HK-2 (cell line): Measurements from ENCODE around the gene MCM6.
"Not testable (repeated sequence)": the region's sequence is repeated elsewhere in the genome, so short reads cannot be mapped to it uniquely, and the experiment has no call there.

Experiments
- DNase-seq: peaks from one replicate; pipeline ENCODE4 v3.0.0-alpha.2; 2018; ENCODE audit not compliant: unreplicated experiment

Gene MCM6

DNA sequence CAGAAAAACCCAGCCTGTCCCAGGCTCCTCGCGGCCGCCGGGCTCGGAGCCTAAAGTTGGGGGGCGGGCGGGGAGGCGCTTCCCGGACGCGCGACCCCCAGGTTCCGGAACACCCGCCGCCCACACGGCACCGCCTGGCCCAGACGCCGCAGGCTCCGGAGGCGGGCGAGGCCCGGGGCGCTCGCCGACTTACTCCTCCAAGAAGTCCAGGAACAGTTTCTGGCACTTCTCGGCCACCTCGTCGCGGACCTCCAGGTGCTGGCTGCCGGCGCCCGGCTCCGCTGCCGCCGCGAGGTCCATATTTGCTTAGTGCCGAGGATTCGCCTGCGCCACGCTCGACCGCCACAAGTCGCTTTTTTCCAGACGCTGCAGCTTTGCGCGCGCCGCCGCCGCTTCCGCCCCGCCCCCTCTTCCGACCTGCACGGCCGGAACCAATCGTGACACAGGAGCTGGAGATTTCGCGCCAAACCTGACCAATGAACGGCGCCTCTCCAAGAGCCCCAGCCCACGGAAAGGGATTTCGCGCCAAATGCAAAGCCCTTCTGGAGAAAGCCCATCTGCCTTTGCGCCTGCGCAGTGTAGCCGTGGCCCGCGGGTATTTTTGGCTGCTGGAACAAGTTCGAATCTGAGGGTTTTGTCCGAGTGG lies at the start of gene MCM6:
Gene MCM6 (minus strand): TSS at position 378 of the 646 bp plus-strand sequence. CDS start 78 bp downstream, at position 300.
- DNase-seq: peak; percentile 99

DNA sequence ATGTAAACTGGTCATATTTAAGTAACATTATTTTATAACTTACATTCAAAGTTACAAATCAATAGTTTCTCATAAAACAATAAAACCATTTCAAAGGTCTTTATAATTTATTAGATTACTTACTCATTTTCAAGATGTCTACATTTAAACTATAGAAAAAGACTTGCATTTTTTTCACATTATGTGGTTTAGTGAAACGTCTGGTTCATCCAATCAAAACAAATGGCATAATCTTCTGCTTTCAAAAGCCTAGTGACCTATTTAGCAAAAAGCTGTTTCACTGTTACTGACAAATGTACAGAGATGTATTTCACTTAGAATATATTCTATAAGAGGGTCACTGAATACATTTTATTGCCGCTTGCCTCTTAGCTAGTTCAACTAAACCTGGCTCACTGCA lies 49.3 kb upstream of the MCM6 start:
- DNase-seq: no peak

DNA sequence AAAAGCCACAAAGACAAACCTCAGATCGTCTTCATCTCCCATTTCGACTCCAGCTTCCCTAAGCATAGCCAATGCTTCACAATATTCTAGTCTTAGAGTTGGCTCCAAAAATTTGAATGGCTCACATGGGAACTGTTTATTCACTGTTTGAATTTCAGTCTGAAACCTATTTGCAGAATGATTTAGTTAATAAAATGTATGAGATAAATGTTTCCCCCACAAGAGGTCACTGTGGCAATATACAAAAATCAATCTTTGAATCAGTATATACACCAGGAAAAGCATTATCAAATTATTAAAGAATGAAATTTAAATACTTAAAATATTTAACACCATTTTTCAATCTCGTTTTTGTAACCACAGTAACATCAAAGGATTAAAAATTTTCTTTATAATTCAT lies 40.0 kb upstream of the MCM6 start:
- no peak for DNase-seq

DNA sequence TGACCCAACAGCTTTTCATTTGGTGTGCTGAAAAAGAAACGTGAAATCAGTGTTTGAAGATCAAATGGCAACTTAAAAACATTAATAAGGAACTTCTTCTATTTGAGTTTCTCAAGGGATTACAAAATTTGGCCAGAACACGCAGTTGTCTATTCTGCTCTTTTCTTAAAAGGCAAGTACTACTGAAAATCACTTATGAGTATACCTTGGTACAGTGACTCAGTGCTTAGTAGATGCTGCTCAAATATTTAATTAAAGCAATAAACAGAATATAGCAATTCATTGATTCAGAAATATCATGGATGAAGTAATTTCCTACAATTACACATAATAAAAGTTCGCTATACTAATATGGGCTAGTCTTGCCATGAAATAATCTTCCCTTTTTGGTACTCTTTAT lies 38.2 kb upstream of the MCM6 start:
- no peak for DNase-seq

DNA sequence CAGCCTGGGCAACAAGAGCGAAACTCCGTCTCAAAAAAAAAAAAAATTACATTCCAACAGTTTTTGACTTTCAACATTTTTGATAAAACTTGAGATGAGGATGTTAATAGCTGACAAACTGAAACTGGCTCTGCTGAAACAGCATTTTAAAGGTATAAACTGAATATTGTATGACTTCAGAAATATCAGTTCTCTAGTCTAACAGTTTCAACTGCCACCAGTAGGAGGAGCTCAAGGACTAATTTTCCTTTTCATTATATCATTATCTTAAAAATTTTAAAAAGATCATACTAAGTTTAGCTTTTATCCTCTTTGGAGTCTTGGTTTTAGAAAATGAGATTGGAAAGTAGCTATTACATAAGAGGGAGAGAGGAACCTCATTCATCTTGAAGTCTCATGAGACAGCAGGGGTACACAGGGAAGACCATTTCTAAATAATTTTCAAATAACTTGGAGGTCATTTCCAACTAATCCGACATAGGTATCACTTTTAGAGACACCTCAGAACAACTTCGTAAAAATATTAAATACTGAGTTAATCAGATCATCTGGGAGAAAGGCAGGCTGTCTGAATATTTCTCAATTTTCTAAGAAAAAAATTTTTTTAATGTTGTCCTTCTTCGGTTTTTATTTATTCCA lies 37.6 kb upstream of the MCM6 start:
- no peak for DNase-seq

DNA sequence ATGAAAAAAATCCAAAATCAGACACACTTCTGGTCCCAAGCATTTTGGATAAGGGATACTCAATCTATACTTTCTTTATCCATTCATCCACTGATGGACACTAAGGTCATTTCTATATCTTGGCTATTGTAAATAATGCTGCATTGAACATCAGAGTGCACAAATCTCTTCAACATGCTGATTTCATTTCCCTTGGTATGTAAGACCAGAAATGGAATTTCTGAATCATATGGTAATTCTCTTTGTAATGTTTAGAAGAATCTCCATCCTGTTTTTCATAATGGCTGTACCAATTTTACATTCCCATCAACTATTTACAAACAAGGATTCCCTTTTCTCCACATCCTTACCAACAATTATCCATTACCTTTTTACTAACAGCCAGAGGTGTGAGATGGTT lies 33.7 kb upstream of the MCM6 start:
- no peak for DNase-seq

DNA sequence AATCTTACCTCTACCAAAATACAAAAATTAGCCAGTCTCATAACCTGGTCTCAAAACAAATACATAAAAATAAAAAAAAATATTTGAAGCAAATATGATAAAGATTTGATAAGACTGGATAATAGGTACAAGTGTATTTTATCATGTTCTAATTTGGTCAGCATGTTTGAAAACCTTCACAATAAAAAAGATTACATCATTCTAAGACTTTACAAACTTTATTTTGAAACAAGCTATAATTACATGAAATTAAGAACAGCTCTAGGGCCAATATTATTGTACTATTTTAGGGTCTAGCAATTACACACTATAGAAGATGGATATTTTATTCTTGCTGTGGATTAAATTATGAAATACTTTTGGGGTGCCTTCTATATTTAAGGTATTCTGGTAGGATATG lies 29.4 kb upstream of the MCM6 start:
- DNase-seq: no peak

DNA sequence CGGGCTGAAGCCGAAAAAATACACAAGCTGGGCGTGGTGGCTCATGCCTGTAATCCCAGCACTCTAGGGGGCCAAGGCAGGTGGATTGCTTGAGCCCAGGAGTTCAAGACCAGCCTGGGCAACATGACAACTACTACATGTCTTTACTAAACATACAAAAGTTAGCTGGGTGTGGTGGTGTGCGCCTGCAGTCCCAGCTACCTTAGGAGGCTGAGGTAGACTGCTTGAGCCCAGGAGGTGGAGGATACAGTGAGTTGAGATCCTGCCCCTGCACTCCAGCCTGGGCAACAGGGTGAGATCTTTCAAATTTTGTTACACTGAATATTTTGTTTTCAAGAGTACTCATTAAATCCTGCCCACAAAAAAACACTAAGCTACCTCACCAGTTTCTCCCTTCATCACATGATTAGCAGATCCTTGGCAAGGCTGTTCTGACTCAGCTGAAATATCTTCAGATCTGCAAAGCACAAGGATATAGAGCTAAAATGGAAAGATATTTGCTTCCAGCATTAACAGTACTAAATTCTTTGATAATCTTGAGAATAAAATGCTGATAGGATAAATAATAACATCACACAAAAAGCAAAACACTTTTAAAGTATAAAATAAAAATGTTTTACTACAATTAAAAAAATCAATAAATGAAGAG lies 28.2 kb upstream of the MCM6 start:
- DNase-seq: no peak

DNA sequence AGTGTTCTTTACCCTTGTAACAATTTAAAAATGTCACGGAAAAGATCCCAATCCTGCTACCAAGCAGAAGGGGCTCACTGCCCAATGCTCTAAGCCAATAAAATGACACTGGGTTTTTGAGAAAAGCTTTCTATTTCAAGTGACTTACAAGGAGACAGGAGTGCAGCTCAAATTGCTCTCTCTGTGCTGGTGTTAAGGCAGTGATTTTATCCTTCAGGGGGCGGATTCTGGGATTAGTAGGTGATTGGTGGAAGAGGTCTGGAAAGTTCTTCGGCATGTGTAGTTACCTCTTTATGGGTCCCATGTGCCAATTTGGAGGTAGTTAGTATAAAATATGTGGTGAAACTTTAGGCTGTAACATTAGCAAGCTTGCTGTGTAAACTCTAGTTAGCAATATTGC lies 27.4 kb upstream of the MCM6 start:
- DNase-seq: no peak

DNA sequence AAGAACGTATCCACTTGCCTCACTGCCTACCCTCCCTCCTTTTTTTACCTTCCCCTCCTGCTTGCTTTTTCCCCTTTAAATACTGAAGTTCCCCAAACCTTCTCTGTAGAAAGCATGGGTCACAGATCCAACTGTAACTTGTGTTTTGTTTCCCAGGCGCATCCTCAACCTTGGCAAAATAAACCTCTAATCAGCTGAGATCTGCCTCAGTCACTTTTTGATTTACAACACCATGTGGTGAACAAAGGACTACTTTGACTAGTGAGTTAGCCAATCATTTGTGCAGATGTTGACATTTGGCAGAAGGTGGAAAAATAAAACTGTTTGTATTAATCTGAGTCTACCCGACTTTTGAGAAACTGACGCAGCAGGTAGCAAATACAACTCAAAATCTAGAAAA lies 23.3 kb upstream of the MCM6 start:
- no peak for DNase-seq

DNA sequence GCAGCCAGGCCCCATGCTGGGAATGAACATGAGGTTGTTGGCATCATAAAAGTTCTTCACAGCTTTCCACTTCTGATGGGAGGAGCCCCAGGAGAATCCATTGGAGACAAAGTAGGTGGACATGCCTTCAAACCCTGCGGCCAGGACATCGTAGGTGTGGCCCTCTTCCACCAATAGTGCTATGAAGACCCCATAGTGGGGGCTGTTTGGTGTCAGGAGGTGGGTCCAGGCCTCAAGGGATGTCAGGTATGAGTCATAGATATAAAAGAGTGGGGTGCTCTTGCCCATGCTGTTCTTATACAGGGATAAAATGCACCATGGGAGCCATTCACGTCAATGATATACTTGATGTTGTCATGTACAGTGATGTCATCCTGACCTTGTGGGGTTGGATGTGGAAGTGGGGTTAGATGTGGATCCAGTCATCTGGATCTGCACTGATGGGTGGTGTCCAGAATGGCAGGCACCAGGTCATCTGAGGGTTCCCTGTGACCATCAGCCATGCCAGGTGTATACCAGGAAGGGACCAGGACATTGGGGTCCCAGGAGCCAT lies 22.1 kb upstream of the MCM6 start:
- DNase-seq: no peak

DNA sequence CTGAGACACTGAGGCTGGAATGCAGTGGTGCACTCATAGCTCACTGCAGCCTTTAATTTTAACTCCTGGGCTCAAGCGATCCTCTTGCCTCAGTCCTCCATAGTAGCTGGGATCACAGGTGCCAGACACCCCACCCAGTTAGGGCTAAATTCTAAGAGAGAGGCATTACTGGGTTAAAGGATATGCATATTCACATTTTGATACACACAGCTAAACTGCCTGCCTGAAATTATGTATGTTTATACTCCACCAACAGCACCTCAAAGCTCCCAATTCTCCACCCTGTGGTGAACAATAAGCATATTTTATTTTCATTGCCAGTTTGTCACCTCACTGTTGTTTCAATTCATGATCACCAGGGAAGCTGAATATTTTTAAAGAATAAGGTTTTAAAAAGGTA lies 18.7 kb upstream of the MCM6 start:
- no peak for DNase-seq

DNA sequence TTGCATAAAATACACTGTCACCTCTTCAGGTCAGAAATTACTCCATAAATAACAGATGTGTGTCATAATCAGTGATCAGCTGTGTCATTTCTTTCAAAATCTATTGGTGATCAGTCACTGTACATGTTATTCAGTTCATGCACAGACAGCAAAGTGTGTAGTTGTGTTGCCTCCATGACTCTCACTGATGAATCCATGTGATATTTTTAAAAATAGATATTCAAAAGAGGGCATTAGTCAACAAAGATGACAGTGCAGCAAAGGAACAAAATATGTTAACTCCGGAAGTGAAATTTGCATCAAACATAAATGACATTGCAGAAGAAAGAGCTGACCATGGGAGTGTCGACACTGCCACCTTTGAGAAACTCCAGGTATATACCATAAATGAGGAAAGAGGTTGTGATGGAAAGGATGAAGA lies 17.1 kb upstream of the MCM6 start:
- no peak for DNase-seq

DNA sequence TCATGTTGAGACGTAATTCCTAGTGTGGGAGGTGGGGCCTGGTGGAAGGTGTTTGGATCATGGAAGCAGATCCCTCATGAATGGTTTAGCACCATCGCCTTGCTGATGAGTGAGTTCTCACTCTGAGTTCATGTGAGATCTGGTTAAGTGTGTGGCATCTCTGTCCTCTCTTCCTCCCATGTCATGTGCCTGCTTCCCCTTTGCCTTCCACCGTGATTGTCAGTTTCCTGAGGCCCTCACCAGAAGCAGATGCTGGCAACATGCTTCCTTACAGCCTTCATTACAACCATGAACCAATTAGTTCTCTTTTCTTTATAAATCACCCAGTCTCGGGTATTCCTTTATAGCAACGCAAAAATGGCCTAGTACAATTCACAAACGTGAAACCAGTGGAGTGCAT lies 14.6 kb upstream of the MCM6 start:
- DNase-seq: no peak

DNA sequence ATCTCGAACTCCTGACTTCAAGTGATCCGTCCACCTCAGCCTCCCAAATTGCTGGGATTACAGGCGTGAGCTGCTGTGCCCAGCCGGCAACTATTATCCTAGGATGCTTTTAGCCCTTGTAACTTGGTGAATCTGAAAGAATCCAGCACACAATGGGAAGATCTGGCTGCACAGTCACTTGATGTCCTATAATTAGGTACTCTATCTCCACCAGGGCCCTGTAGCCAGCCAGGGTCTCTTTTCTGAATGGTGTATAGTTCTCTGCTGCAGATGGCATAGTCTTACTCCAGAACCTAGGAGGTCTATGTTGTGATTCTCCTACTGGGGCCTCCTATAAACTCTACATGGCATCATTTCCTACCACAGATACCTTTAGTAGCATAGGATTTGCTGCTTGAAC lies 13.9 kb upstream of the MCM6 start:
- DNase-seq: no peak

DNA sequence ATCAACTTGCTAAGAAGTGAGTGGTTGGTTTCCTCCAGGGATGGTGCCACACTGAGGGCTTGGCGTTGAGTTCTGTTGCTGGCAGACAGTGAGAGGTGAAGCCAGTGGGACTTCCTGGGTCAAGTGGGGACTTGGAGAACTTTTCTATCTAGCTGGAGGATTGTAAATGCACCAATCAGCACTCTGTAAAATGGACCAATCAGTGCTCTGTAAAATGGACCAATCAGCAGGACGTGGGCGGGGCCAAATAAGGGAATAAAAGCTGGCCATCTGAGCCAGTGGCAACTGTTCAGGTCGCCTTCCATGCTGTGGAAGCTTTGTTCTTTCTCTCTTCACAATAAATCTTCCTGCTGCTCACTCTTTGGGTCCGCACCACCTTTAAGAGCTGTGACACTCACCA lies 12.3 kb upstream of the MCM6 start:
- DNase-seq: not testable (repeated sequence)

DNA sequence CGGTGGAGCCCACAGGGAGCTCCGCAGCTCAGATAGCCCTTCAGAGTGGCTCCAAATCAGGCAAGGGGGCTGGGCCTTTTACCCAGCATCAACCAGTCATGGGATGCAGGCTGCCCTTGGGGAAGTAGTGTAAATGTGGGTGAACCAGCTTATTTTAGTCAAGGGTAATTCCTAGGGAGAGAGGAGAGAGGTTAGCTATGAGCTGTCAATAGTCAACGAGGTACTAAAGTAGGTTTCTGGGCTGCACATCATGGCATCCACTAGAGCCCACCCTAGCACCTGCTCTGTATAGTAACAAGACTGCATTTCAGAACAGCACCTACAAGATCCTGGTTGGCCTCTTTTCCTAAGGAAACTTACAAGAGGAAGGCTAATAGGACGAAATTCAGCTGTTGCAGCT lies 9.5 kb upstream of the MCM6 start:
- DNase-seq: no peak

DNA sequence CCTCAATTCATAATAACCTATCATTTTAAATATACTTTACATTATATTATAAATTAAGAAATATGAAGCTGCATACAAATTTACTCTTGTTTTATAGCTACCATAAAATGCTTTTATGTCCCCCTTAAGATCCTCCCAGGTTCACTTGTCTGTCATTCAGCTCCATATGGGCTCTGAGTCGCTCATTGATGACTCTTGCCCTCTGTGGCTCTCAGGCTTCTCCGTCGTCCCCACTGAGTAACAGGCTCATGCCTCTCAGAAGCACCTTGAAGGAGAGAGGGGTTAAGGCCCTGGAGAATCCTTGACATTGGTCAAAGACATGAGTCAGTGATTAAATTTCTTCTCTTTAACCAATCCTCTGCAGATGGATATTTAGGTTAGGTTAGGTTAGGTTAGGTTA lies 6.2 kb upstream of the MCM6 start:
- DNase-seq: no peak

DNA sequence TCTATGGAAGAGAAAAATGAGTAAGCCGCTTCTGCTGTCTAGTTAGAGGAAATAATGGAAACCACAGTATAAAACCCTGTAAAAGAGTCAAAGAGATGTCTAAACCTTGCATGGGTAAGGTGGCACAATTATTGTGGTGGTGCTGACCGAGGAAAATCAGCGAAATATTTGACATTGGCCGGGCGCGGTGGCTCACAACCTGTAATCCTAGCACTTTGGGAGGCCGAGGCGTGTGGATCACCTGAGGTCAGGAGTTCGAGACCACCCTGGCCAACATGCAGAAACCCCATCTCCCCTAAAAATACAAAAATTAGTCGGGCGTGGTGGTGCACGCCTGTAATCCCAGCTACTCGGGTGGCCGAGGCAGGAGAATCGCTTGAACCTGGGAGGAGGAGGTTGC lies 527 bp upstream of the MCM6 start:
- DNase-seq: not testable (repeated sequence)

DNA sequence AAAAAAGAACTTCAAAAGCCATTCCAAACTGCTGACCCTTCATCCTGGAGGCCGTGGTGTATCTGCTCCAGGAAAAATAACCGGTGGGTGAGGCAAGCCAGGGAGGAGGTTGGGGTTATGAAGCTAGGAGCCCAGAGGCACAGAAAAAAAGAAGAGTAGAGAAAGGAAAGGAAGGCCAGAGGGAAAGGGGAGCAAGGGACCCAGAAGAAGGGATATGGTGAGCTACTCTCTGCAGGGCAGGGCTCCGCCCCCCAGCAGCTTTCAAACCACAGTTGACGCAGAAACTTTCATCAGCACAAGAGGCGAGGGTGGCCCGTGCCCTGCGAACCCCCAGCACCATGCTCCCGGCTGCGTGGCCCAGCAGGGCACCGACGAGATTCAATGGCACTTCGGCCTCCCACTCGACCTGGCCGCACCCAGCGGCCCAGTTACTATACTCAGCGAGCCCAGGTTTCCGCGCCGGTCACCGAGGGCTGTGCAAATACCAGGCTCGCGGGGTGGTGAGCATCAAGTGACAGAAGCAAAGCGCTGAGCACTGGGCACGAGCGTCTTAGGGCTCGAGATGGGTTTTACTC lies 665 bp downstream of the MCM6 start:
- peak; percentile 60 for DNase-seq

DNA sequence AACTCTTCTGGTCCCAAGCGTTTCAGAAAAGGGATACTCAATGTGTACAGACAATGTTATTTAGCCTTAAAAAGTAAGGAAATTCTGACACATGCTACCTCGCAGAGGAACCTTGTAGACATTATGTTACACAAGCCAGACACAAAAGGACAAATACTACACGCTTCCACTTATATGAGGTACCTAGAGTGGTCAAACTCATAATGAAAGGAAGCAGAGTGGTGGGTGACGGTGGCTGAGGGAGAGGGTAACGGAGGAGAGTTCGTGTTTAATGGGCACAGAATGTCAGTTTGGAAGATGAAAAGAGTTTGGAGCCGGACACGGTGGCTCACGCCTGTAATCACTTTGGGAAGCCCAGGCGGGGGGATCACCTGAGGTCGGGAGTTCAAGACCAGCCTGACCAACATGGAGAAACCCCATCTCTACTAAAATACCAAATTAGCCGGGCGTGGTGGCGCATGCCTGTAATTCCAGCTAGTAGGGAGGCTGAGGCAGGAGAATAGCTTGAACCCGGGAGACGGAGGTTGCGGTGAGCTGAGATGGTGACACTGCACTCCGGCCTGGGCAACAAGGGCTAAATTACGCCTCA lies 1.4 kb downstream of the MCM6 start:
- no peak for DNase-seq

DNA sequence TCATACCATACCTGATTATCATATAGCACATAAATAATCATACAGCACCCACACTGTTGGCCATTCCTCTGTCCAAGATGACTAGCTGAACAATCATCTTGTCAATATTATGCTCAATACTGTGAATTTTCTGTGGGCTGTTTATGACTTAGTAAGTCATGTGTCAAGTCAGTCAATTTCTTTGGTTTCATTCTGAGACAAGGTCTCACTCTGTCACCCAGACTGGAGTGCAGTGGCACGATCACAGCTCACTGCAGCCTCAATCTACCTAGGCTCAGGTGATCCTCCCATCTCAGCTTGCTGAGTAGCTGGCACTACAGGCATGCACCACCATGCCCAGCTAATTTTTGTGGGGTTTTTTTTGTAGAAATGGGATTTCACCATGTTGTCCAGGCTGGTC lies 5.7 kb downstream of the MCM6 start:
- no peak for DNase-seq
